Activated naive CD4-positive, alpha-beta T cell treated with anti-CD3 and anti-CD28 coated beads, Interleukin-2, amount 50 U/mL, for 24 hours (primary cell): Measurements from ENCODE around the gene GIPC3.
"Not testable (repeated sequence)": the region's sequence is repeated elsewhere in the genome, so short reads cannot be mapped to it uniquely, and the experiment has no call there.

Experiments
- H3K27ac Mint-ChIP-seq: one replicate; pipeline ENCODE4 v1.8.0; 2021; ENCODE audit warnings: mild to moderate bottlenecking, mixed read lengths
- H3K27me3 Mint-ChIP-seq: one replicate; pipeline ENCODE4 v1.8.0; 2021; ENCODE audit warnings: mixed read lengths
- H3K36me3 Mint-ChIP-seq: one replicate; pipeline ENCODE4 v1.8.0; 2021; ENCODE audit warnings: mixed read lengths
- H3K4me1 Mint-ChIP-seq: one replicate; pipeline ENCODE4 v1.8.0; 2021; ENCODE audit warnings: mixed read lengths
- H3K4me3 Mint-ChIP-seq: one replicate; pipeline ENCODE4 v1.8.0; 2021; ENCODE audit warnings: mild to moderate bottlenecking, mixed read lengths
- H3K9me3 Mint-ChIP-seq: one replicate; pipeline ENCODE4 v1.8.0; 2021; ENCODE audit warnings: mixed read lengths

GIPC3 gene

DNA sequence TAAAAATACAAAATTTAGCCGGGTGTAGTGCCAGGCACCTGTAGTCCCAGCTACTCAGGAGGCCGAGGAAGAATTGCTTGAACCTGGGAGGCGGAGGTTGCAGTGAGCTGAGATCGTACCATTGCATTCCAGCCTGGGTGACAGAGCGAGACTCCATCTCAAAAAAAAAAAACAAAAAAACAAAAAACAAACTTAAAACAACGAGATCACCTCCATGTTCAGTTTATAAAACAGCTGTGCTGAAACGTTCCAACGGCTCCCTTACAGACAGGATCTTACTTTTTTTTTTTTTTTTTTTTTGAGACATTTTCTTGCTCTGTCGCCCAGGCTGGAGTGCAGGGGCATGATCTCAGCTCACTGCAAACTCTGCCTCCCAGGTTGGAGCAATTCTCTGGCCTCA, 43.5 kb downstream of the GIPC3 start:
- H3K27ac Mint-ChIP-seq, H3K9me3 Mint-ChIP-seq, H3K27me3 Mint-ChIP-seq, H3K36me3 Mint-ChIP-seq, H3K4me3 Mint-ChIP-seq: not testable (repeated sequence)
- peaks cover 27% of the 10 kb centered on the region for H3K4me1 Mint-ChIP-seq

DNA sequence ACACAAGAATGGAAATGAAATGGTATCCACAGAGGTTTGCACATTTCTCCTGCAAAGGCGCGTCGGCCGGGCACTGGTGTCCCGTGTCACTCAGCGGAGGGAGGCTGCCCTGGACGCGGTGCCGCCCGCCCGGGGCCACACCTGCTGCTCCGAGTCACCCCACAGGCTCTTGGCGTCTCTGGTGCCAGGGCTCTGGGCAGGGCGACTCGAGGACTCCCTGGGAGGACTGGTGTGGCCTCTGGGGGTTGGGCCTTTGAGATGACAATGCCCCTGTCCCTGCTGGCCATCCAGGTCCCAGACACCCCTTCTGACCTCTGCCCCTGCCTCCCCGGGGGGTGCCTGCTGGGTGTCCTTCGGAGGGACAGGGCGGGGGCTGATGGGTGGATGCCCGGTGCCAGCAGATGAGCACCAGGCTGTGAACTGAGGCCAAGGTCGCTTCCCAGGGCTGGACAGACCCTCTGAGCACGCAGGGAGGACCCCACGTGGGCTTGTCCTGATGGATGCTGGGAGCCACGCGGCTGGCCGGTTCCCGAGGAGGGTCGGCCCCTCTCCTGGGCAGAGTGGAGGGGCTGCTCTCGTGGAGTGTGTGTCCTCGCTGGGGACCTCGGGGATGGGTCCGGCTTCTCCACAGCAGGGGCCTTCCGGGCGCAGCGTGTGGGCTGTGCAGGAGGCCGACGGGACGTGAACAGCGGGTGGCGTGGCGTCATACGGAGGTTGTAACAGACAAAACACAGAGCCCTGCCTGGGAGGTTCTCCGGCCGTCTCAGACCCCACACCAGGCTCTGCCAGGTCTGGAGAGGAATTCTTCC, 46.0 kb downstream of the GIPC3 start:
- H3K4me1 Mint-ChIP-seq, result peaks cover 10% of the 10 kb centered on the region
- no peaks in the 10 kb centered on the region for H3K36me3 Mint-ChIP-seq
- H3K27ac Mint-ChIP-seq, result no peak overlapping the region
- no peak overlapping the region for H3K4me3 Mint-ChIP-seq
- no peaks in the 10 kb centered on the region for H3K9me3 Mint-ChIP-seq
- H3K27me3 Mint-ChIP-seq, result no peaks in the 10 kb centered on the region

DNA sequence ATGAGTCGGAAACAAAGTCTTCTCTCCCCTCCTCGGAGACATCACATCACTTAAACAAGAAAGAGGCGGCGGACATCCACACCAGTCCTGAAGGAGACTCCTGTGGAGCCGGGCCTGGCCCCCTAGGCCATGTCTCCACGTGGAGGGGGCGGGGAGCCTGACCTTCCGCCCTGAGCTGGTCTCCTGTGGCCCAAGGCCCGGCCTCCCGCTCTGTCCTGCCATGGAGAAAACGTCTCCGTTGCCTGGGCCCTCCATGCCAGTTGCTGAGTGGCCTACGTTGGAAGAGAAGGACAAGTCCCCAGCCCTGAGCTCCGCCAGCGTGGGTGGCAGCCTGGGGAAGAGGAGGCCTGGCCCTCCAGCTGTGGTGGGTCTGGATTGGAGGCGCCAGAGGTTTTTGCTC, 46.8 kb downstream of the GIPC3 start:
- Mint-ChIP-seq H3K36me3 (no peaks in the 10 kb centered on the region), H3K27me3 (no peaks in the 10 kb centered on the region), H3K9me3 (no peaks in the 10 kb centered on the region), H3K4me1 (peaks cover 6% of the 10 kb centered on the region), H3K4me3 (no peak overlapping the region), H3K27ac (no peak overlapping the region)

DNA sequence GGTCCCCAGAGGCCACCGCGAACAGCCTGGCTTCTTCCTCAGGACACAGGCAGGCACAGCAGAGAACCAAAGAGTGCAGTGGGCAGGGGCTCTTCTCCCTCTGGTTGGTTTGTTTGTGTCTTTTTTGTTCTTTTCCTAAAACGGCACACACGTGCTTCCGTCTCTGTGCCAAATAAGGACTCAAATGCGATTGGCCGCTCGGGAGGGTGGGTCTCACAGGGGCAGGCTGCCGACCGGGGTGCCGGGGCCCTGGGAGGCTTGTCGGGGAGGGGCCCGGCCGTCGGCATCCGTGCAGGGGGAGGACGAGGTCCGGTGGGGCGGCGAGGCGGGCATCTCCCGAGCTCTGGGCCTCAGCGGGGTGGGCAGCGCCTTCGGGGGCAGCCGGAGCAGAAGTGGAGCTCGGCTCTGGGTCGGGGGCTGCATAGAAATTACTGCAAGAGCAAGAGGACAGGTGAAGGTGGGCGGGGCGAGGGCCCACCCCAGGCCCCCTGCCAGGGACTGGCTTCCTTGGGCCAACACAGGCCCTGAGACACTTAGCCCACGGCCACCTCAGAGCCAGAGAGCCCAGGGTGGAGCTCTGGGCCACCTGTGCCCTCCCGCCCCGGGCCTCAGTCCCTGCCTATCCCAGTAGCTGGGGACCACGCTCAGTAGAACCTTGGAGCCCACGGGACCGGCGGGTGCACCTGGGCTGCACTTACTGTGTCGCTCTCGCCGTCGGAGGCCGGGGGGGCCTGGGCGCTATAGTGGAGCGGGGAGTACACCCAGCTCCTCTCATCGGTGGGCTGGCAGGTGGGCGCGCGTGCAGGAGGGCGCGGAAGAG, 47.7 kb downstream of the GIPC3 start:
- Mint-ChIP-seq H3K27ac (no peak overlapping the region), H3K4me1 (no peaks in the 10 kb centered on the region), H3K27me3 (no peaks in the 10 kb centered on the region), H3K4me3 (no peak overlapping the region), H3K36me3 (no peaks in the 10 kb centered on the region), H3K9me3 (no peaks in the 10 kb centered on the region)

DNA sequence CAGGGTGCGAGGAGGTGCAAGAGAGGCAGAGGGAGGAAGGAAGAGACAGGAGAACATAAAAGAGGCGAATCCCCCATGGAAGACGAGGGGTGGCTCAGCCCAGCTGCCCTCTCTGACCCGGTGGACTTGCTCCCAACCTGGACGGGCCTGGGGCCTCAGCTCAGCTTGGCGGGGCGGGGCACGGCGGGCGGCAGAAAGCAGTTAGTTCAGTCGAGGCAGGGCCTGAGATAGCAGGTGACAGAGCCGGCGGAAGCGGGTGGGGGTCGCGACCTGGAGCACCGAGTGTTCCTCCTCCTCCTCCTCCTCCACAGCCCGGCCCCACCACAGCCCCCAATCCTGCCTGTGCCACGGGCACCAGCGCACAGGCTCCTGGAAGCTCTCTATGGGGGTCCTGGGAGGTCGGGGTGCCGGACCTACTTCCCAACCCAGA, 48.3 kb downstream of the GIPC3 start:
- no peaks in the 10 kb centered on the region for H3K27me3 Mint-ChIP-seq
- no peak overlapping the region for H3K27ac Mint-ChIP-seq
- H3K36me3 Mint-ChIP-seq, result peaks cover 1% of the 10 kb centered on the region
- H3K4me3 Mint-ChIP-seq, result no peak overlapping the region
- H3K4me1 Mint-ChIP-seq, result no peaks in the 10 kb centered on the region
- H3K9me3 Mint-ChIP-seq, result no peaks in the 10 kb centered on the region

DNA sequence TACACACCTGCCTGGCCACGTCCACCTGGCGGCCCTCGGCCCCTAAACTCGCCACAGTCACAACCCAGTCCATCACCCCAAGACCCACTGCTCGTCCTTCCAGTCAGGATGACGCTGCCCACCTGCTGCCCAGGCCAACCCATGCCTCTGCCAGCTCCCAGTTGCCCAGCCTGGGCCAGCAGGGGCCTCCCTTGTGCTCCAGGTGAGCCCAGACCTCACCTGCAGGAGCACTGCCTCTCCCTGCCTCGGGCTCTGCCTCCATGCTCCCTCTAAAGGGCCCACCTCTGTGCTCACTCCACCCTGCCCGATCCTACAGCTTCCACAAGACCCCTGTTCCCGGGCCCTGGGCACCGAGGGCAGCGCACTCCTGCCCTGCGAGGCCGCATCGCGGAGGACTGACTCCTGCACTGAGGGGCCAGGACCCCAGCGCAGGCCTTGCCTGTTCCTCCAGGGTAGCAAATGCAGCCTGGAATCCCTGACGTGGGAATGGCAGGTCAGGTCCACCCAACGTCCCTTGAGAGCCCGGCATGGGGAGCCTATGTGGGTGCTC, 49.3 kb downstream of the GIPC3 start:
- peaks cover 3% of the 10 kb centered on the region for H3K36me3 Mint-ChIP-seq
- H3K4me3 Mint-ChIP-seq, result no peak overlapping the region
- H3K9me3 Mint-ChIP-seq, result no peaks in the 10 kb centered on the region
- H3K27me3 Mint-ChIP-seq, result no peaks in the 10 kb centered on the region
- no peaks in the 10 kb centered on the region for H3K4me1 Mint-ChIP-seq
- H3K27ac Mint-ChIP-seq, result no peak overlapping the region

DNA sequence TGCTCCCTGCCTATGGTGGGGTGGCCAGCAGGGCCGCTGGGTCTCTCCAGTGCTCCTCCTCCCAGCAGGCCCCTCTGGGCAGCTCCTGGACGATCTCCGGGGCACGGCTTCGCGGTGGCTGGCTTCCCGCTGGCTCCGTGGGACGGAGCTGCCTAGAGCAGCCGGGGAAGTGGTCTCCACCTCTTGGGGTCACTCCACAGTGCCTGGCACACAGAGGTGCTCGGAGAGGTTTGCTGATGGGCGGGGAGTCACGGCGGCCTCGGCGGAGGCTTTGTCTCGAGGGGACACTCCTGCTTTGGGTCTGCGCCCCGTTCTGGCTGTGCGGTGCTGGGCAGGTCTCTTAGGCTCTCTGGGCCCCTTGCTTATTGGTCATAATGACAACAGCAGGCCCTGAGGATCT, 51.2 kb downstream of the GIPC3 start:
- no peaks in the 10 kb centered on the region for H3K9me3 Mint-ChIP-seq
- peaks cover 3% of the 10 kb centered on the region for H3K36me3 Mint-ChIP-seq
- H3K4me1 Mint-ChIP-seq, result no peaks in the 10 kb centered on the region
- H3K4me3 Mint-ChIP-seq, result no peak overlapping the region
- H3K27ac Mint-ChIP-seq, result no peak overlapping the region
- no peaks in the 10 kb centered on the region for H3K27me3 Mint-ChIP-seq

DNA sequence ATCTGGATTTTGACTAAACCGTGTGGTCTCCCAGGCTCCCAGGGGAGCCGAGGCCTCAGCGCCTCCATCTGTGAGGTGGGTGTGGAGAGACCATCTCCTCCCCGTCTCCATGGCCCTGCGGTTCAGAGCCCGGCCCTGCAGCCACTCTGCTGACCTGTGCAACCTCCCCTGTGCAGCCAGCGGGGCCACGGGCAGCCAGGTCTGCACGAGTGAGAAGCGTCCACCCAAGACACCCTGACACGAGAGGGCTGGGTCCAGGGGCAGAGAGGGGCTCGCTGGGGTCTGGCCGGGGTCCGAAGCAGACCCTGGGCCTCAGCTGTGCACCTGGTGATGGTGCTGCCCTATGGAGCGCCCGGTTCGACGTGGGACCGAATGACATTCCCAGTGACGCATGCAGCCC, 51.7 kb downstream of the GIPC3 start:
- Mint-ChIP-seq H3K4me3 (no peak overlapping the region), H3K27ac (no peak overlapping the region), H3K9me3 (no peaks in the 10 kb centered on the region), H3K27me3 (no peaks in the 10 kb centered on the region), H3K4me1 (no peaks in the 10 kb centered on the region), H3K36me3 (peaks cover 3% of the 10 kb centered on the region)

DNA sequence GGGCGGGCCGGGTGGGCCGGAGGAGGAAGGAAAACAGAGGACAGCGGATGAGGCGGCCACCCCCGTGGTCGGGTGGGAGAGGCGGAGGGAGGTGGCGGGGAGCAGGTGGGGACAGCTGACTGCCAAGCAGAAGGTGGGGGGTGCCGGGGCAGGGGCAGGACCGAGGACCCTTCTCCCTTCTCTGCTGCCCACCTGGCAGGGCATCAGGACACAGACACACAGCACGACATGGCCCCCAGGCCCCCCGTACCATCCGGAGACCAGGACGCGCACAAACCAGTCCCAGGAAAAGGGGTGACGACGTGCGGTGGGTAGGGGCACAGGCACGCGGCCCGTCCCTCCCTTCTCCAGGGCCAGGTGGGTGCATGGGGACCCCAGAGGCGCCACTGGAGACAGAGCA, 52.3 kb downstream of the GIPC3 start:
- H3K27me3 Mint-ChIP-seq, result no peaks in the 10 kb centered on the region
- H3K4me3 Mint-ChIP-seq, result no peak overlapping the region
- H3K36me3 Mint-ChIP-seq, result peaks cover 5% of the 10 kb centered on the region
- H3K27ac Mint-ChIP-seq, result no peak overlapping the region
- H3K4me1 Mint-ChIP-seq, result no peaks in the 10 kb centered on the region
- no peaks in the 10 kb centered on the region for H3K9me3 Mint-ChIP-seq

DNA sequence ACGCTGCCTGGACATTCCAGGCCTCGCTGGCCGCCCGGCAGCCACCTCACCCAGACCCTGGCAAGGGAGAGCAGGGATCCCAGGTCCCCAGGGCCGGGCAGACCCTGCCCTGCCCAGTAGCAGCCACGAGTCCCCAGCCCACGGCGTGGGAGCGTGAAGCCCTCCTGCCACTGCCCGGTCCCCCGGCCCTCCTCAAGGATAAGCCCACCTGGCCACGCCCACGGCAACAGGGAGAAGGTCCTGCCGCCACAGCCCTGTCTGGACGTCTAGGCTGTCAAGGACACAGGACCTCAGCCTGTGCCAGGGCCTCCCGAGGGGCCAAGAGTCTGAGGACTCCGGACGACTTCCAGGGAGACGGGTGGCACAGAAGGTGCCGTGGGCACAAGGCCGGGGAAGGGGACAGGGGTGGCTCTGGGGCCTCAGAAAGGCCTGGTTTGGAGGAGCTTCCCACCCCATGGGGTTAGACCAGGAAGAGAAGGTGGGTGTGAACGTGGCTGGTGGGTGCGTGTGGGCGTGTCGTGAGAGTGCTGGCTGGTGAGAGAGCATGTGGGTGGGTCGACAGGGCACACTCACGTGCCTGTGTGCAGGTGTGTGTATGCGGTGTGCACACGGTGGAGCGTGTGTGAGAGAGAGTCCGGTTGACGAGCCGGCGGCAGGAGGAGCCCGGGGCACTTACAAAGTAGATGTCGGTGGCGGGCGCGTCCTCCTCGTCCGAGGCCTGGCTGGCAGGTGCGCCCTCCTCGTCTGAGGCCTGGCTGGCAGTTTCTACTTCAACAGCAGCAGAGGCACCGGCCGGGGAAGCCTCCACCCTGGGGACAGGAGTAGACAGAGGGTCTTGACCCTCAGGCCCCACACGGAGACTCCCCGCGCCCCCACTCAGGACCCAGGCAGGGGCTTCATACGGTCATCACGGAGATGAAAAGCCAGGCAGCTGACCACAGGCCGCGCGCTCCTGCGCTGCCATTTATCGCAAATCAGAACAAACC, 53.2 kb downstream of the GIPC3 start:
- H3K27ac Mint-ChIP-seq, result no peak overlapping the region
- no peaks in the 10 kb centered on the region for H3K9me3 Mint-ChIP-seq
- H3K27me3 Mint-ChIP-seq, result no peaks in the 10 kb centered on the region
- H3K4me1 Mint-ChIP-seq, result no peaks in the 10 kb centered on the region
- peaks cover 5% of the 10 kb centered on the region for H3K36me3 Mint-ChIP-seq
- H3K4me3 Mint-ChIP-seq, result no peak overlapping the region

DNA sequence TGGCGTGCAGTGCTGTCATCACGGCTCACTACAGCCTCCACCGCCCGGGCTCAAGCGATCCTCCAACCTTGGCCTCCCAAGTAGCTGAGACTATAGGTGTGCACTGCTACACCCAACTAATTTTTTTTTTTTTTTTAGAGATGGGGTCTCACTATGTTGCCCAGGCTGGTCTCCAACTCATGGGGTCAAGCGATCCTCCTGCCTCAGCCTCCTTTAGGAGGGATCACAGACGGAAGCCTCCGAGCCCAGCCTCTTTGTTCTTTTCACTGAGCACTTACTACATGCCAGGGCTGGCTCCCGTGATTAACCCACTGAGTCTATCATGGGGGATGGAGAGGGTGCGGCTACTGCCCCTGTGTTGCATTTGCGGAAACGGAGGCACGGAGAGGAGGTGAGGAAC, 54.2 kb downstream of the GIPC3 start:
- Mint-ChIP-seq H3K4me1 (no peaks in the 10 kb centered on the region), H3K4me3 (no peak overlapping the region), H3K36me3 (peaks cover 5% of the 10 kb centered on the region), H3K9me3 (no peaks in the 10 kb centered on the region), H3K27ac (no peak overlapping the region), H3K27me3 (no peaks in the 10 kb centered on the region)

DNA sequence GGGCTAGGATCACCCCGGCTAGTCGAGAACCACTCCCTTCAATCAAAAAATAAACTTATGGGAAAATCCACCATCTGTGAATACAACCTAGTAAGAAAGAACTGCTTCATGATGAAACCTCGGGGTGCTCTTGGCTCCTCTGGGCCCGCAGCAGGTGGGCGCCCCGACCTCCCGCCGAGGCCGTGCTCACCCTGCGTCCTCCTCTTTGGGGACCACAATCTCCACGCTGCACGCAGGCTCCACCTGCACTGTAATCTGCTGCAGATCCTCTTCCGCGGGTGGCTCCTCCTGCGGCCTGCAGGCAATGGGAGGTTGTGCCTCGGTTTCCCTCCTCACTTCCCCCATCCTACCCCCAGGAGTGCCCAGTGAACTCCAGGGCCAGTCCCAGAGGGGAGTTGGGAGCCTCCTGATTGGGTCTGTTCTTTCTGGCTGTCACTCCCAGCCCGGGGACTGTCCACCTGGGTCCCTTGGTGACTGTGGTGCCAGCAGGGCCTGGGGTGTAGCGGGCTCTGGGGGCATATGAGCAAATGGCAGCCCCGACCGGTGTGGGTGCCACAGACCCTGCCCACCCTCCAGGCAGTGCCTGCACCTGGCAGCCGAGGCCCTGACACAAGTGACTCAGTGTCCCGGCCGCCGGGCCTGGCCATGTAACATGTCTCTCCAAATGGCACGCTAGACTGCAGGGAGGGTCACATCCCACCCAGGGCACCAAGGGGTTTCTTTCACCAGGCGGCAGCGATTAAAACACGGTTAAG, 56.4 kb downstream of the GIPC3 start:
- Mint-ChIP-seq H3K27me3 (no peaks in the 10 kb centered on the region), H3K4me3 (no peak overlapping the region), H3K36me3 (peaks cover 5% of the 10 kb centered on the region), H3K9me3 (no peaks in the 10 kb centered on the region), H3K27ac (no peak overlapping the region), H3K4me1 (no peaks in the 10 kb centered on the region)

DNA sequence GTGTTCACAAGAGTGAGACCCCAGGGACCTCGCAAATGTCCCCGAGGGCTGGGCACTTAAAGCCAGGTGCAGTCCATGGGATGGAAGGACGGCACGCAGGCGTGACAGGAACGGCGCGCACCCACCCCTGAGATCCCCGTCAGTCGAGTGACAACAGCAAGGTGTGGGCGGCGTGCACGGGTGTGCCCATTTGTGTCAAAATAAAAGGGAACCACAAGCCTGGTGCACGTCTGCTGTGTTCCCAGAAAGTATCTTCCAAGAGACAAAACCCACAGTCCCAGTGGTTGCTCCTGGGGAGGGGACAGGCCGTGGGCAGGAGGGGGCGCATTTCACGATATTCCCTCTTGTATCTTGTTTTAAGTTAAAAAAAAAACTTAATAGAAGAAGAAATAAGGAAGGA, 57.0 kb downstream of the GIPC3 start:
- Mint-ChIP-seq H3K4me3 (no peak overlapping the region), H3K4me1 (no peaks in the 10 kb centered on the region), H3K27me3 (no peaks in the 10 kb centered on the region), H3K9me3 (no peaks in the 10 kb centered on the region), H3K27ac (no peak overlapping the region), H3K36me3 (peaks cover 5% of the 10 kb centered on the region)
